BLaER1 (cell line): ENCODE measurements around the gene TENM4.
"Not testable (repeated sequence)": the region's sequence is repeated elsewhere in the genome, so short reads cannot be mapped to it uniquely, and the experiment has no call there.

Experiments
- H3K27ac ChIP-seq: shearing (Covaris generic); formaldehyde crosslinking; 2 replicates; pipeline ENCODE4 v1.8.1; 2022
- H3K27me3 ChIP-seq: shearing (Covaris generic); formaldehyde crosslinking; 2 replicates; pipeline ENCODE4 v1.8.1; 2022
- H3K36me3 ChIP-seq: shearing (Covaris generic); formaldehyde crosslinking; 2 replicates; pipeline ENCODE4 v1.8.1; 2022
- H3K4me1 ChIP-seq: shearing (Covaris generic); formaldehyde crosslinking; 2 replicates; pipeline ENCODE4 v1.8.1; 2022
- H3K4me2 ChIP-seq: shearing (Covaris generic); formaldehyde crosslinking; 2 replicates; pipeline ENCODE4 v1.8.1; 2022
- H3K4me3 ChIP-seq: shearing (Covaris generic); formaldehyde crosslinking; 2 replicates; pipeline ENCODE4 v1.8.1; 2022
- H3K9ac ChIP-seq: shearing (Covaris generic); formaldehyde crosslinking; 2 replicates; pipeline ENCODE4 v1.8.1; 2022
- H3K9me3 ChIP-seq: shearing (Covaris generic); formaldehyde crosslinking; 2 replicates; pipeline ENCODE4 v1.8.1; 2022
- H4K20me1 ChIP-seq: shearing (Covaris generic); formaldehyde crosslinking; 2 replicates; pipeline ENCODE4 v1.8.1; 2022
- Cebpa-rat ChIP-seq: shearing (Covaris generic); IDR thresholded peaks from 2 replicates; pipeline ENCODE4 v1.8.1; 2022

The TENM4 gene

GRCh38 chr11:78832226-78832947 lies 608.4 kb downstream of the TENM4 start:
- H3K9me3 ChIP-seq, result no peaks in the 10 kb centered on the region
- peaks cover 10% of the 10 kb centered on the region; the same call in 1 of the 2 replicates for H3K36me3 ChIP-seq
- TF ChIP-seq Cebpa-rat, result no peak
- no peaks in the 10 kb centered on the region for H4K20me1 ChIP-seq
- no peak overlapping the region for H3K9ac ChIP-seq
- no peak overlapping the region for H3K27ac ChIP-seq
- no peak overlapping the region for H3K4me2 ChIP-seq
- H3K4me1 ChIP-seq, result peaks cover 10% of the 10 kb centered on the region
- H3K27me3 ChIP-seq, result no peaks in the 10 kb centered on the region
- H3K4me3 ChIP-seq, result no peak overlapping the region

GRCh38 chr11:78831571-78831970 lies 609.3 kb downstream of the TENM4 start:
- Histone ChIP-seq H3K36me3 (peaks cover 10% of the 10 kb centered on the region; the same call in 1 of the 2 replicates), H3K27ac (no peak overlapping the region), H3K4me1 (peaks cover 10% of the 10 kb centered on the region), H3K27me3 (no peaks in the 10 kb centered on the region), H3K9ac (no peak overlapping the region), H3K9me3 (no peaks in the 10 kb centered on the region), H4K20me1 (no peaks in the 10 kb centered on the region), H3K4me3 (no peak overlapping the region), H3K4me2 (no peak overlapping the region)
- TF ChIP-seq Cebpa-rat, result no peak

DNA sequence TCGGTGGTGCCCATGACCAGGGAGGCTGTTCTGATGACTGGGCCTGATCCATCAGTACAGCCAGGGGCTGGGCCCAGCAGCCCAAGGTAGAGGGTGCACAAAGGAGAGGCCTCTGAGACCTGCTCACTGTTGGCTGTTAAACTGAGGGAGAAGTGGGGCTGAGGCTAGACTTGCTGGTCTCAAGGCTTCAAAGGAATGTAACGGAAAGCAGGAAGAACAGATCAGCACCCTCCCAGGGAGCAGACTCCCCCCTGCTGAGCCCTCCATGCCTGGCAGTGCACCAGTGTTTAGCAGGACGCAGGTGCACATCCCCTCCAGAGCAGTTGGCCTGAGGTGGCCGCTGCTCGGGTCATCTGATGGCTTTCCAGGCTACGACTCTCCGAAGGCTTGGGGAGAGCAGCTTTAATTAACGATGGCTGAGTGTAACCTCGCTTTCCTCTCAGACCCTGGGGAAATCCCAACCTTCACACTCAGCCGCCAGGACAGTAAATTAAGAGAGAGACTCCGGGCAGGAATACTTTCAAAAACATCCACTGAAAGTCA lies 610.5 kb downstream of the TENM4 start:
- Histone ChIP-seq H3K4me1 (peaks cover 8% of the 10 kb centered on the region), H3K4me2 (no peak overlapping the region), H3K36me3 (peaks cover 10% of the 10 kb centered on the region; the same call in 1 of the 2 replicates), H3K4me3 (no peak overlapping the region), H3K9me3 (no peaks in the 10 kb centered on the region), H3K27ac (no peak overlapping the region), H3K27me3 (no peaks in the 10 kb centered on the region), H4K20me1 (no peaks in the 10 kb centered on the region), H3K9ac (no peak overlapping the region)
- TF ChIP-seq Cebpa-rat, result no peak

DNA sequence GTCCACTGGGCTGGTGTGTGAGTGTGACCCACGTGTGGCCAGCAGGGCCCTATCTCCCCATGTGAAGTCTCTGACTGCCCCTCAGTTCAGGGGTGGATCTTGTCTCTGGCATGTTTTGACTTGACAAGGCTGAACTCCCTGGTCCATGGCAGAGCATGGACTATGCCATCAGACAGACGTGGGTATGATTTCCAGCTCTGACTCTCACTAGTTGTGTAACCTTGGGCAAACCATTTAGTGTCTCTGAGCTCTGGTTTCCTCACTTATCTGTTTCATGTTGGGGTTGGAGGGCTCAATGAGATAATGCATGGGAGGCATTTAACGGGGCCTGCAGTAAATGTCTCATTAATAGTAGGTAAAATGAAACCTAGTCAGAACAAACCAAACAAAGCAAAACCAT lies 611.7 kb downstream of the TENM4 start:
- no peaks in the 10 kb centered on the region for H4K20me1 ChIP-seq
- no peaks in the 10 kb centered on the region for H3K9me3 ChIP-seq
- no peak overlapping the region for H3K27ac ChIP-seq
- no peak for TF ChIP-seq Cebpa-rat
- H3K27me3 ChIP-seq, result no peaks in the 10 kb centered on the region
- no peak overlapping the region for H3K4me2 ChIP-seq
- H3K9ac ChIP-seq, result no peak overlapping the region
- no peak overlapping the region for H3K4me3 ChIP-seq
- peaks cover 10% of the 10 kb centered on the region; the same call in 1 of the 2 replicates for H3K36me3 ChIP-seq
- no peaks in the 10 kb centered on the region for H3K4me1 ChIP-seq

GRCh38 chr11:78828676-78829075 lies 612.2 kb downstream of the TENM4 start:
- Histone ChIP-seq H3K4me3 (no peak overlapping the region), H3K36me3 (peaks cover 10% of the 10 kb centered on the region; the same call in 1 of the 2 replicates), H4K20me1 (no peaks in the 10 kb centered on the region), H3K9me3 (no peaks in the 10 kb centered on the region), H3K27me3 (no peaks in the 10 kb centered on the region), H3K9ac (no peak overlapping the region), H3K27ac (no peak overlapping the region), H3K4me2 (no peak overlapping the region), H3K4me1 (no peaks in the 10 kb centered on the region)
- no peak for TF ChIP-seq Cebpa-rat

- not testable (repeated sequence) for H3K4me2 ChIP-seq, H3K9me3 ChIP-seq, H3K27ac ChIP-seq, H3K4me1 ChIP-seq, H3K27me3 ChIP-seq, H3K4me3 ChIP-seq, H4K20me1 ChIP-seq, H3K9ac ChIP-seq
- peaks cover 13% of the 10 kb centered on the region; the same call in 1 of the 2 replicates for H3K36me3 ChIP-seq
These were observed 613.5 kb downstream of the TENM4 start for GRCh38 chr11:78827291-78827690.

- Histone ChIP-seq H3K4me3 (no peak overlapping the region), H3K9me3 (no peaks in the 10 kb centered on the region), H4K20me1 (no peaks in the 10 kb centered on the region), H3K9ac (no peak overlapping the region), H3K27me3 (no peaks in the 10 kb centered on the region), H3K4me2 (no peak overlapping the region), H3K36me3 (peaks cover 6% of the 10 kb centered on the region; the same call in 1 of the 2 replicates), H3K4me1 (no peaks in the 10 kb centered on the region), H3K27ac (no peak overlapping the region)
- no peak for TF ChIP-seq Cebpa-rat
These were observed 615.2 kb downstream of the TENM4 start for GRCh38 chr11:78825591-78826020.

GRCh38 chr11:78823588-78823987 lies 617.2 kb downstream of the TENM4 start:
- TF ChIP-seq Cebpa-rat, result no peak
- H3K36me3 ChIP-seq, result peaks cover 3% of the 10 kb centered on the region; the same call in 1 of the 2 replicates
- no peaks in the 10 kb centered on the region for H3K27me3 ChIP-seq
- H4K20me1 ChIP-seq, result no peaks in the 10 kb centered on the region
- no peak overlapping the region for H3K9ac ChIP-seq
- H3K9me3 ChIP-seq, result no peaks in the 10 kb centered on the region
- no peak overlapping the region for H3K4me3 ChIP-seq
- no peak overlapping the region for H3K4me2 ChIP-seq
- no peaks in the 10 kb centered on the region for H3K4me1 ChIP-seq
- H3K27ac ChIP-seq, result no peak overlapping the region

GRCh38 chr11:78822931-78823423 lies 617.9 kb downstream of the TENM4 start:
- no peaks in the 10 kb centered on the region for H4K20me1 ChIP-seq
- H3K9me3 ChIP-seq, result no peaks in the 10 kb centered on the region
- no peaks in the 10 kb centered on the region for H3K27me3 ChIP-seq
- no peak overlapping the region for H3K9ac ChIP-seq
- H3K27ac ChIP-seq, result no peak overlapping the region
- no peak overlapping the region for H3K4me3 ChIP-seq
- peaks cover 3% of the 10 kb centered on the region; the same call in 1 of the 2 replicates for H3K36me3 ChIP-seq
- TF ChIP-seq Cebpa-rat, result no peak
- H3K4me2 ChIP-seq, result no peak overlapping the region
- H3K4me1 ChIP-seq, result no peaks in the 10 kb centered on the region
